ENCODE results near the gene NOTCH1.

NOTCH1 gene

GRCh38 chr9:136522314-136523237, 23.3 kb downstream of the NOTCH1 start:
- no peak overlapping the region for H3K4me3 ChIP-seq (ENCODE audit: low read depth, low read length)
- ChIA-PET POLR2A (no interaction called here), CTCF (interaction anchor here (0.9 to 3.8 kb wide), 2 partner anchors 33 to 149 kb away, joined by 4 to 21 read pairs; no protein-coding TSS in a partner anchor)
- DNase-seq (ENCODE audit: low read depth, low spot score): no peak
- no peak for TF ChIP-seq CTCF (IDR thresholded peaks at IDR 0.05; ENCODE audit: insufficient read depth, low read length, missing control alignments)

GRCh38 chr9:136521537-136521936, 24.3 kb downstream of the NOTCH1 start:
- ChIA-PET CTCF (interaction anchor here (0.9 to 3.8 kb wide), 3 partner anchors 32 to 150 kb away, joined by 3 to 21 read pairs (median 4); no protein-coding TSS in a partner anchor), POLR2A (no interaction called here)
- no peak for TF ChIP-seq CTCF (IDR thresholded peaks at IDR 0.05; ENCODE audit: insufficient read depth, low read length, missing control alignments)
- DNase-seq (ENCODE audit: low read depth, low spot score): no peak
- no peak overlapping the region for H3K4me3 ChIP-seq (ENCODE audit: low read depth, low read length)

GRCh38 chr9:136520053-136520540, 25.8 kb downstream of the NOTCH1 start:
- DNase-seq (ENCODE audit: low read depth, low spot score): no peak
- no peak for TF ChIP-seq CTCF (IDR thresholded peaks at IDR 0.05; ENCODE audit: insufficient read depth, low read length, missing control alignments)
- ChIA-PET CTCF (interaction anchor here (1.7 to 3.8 kb wide), 3 partner anchors 16 to 35 kb away, joined by 6 to 21 read pairs (median 8); no protein-coding TSS in a partner anchor), POLR2A (no interaction called here)
- no peak overlapping the region for H3K4me3 ChIP-seq (ENCODE audit: low read depth, low read length)

- ChIA-PET CTCF (interaction anchor here (1.5 to 3.8 kb wide), 4 partner anchors 15 to 34 kb away, joined by 5 to 21 read pairs (median 7); no protein-coding TSS in a partner anchor), POLR2A (no interaction called here)
- H3K4me3 ChIP-seq (ENCODE audit: low read depth, low read length): no peak overlapping the region
- DNase-seq (ENCODE audit: low read depth, low spot score): no peak
- no peak for TF ChIP-seq CTCF (IDR thresholded peaks at IDR 0.05; ENCODE audit: insufficient read depth, low read length, missing control alignments)
Measured at GRCh38 chr9:136519263-136520052, 26.4 kb downstream of the NOTCH1 start.

- TF ChIP-seq CTCF (IDR thresholded peaks at IDR 0.05; ENCODE audit: insufficient read depth, low read length, missing control alignments): no peak
- ChIA-PET POLR2A (no interaction called here), CTCF (interaction anchor here (1.5 kb wide), 1 partner anchor 31 kb away, joined by 5 read pairs; no protein-coding TSS in a partner anchor)
- no peak overlapping the region for H3K4me3 ChIP-seq (ENCODE audit: low read depth, low read length)
- DNase-seq (ENCODE audit: low read depth, low spot score): no peak
Measured at GRCh38 chr9:136518623-136519022, 27.2 kb downstream of the NOTCH1 start.
